ENCODE measurements around the gene HYCC2. TPM values are rescaled to one million over a fixed set of nuclear protein-coding genes. Genes with fewer than 3 reads are reported as not detected.

The HYCC2 gene
- total RNA-seq, 3 donors from 2014 or later, result 16.4 to 38.7 (median 24.1) TPM

GRCh38 chr2:201111096-201111495, 39.6 kb upstream of the HYCC2 start:
- DNase-seq (ENCODE audit: low spot score in 2 of 2), result no peak
- intact Hi-C loops (cut with DNase I; ENCODE audit: low total_unique reads), result no loop called here
- no peak overlapping the region for H3K27ac ChIP-seq
- H3K27me3 ChIP-seq, result no peaks in the 10 kb centered on the region
- no peak overlapping the region for H3K4me3 ChIP-seq
- H3K36me3 ChIP-seq, result no peaks in the 10 kb centered on the region
- no peaks in the 10 kb centered on the region for H3K4me1 ChIP-seq
- H3K9me3 ChIP-seq, result no peaks in the 10 kb centered on the region
- TF ChIP-seq POLR2A (IDR thresholded peaks at IDR 0.05), result no peak
- no peak for TF ChIP-seq POLR2AphosphoS5 (IDR thresholded peaks at IDR 0.05)
- TF ChIP-seq, protein P1, sequence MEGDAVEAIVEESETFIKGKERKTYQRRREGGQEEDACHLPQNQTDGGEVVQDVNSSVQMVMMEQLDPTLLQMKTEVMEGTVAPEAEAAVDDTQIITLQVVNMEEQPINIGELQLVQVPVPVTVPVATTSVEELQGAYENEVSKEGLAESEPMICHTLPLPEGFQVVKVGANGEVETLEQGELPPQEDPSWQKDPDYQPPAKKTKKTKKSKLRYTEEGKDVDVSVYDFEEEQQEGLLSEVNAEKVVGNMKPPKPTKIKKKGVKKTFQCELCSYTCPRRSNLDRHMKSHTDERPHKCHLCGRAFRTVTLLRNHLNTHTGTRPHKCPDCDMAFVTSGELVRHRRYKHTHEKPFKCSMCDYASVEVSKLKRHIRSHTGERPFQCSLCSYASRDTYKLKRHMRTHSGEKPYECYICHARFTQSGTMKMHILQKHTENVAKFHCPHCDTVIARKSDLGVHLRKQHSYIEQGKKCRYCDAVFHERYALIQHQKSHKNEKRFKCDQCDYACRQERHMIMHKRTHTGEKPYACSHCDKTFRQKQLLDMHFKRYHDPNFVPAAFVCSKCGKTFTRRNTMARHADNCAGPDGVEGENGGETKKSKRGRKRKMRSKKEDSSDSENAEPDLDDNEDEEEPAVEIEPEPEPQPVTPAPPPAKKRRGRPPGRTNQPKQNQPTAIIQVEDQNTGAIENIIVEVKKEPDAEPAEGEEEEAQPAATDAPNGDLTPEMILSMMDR (IDR thresholded peaks at IDR 0.05), result no peak

GRCh38 chr2:201110615-201111014, 39.1 kb upstream of the HYCC2 start:
- H3K4me1 ChIP-seq, result no peaks in the 10 kb centered on the region
- no peaks in the 10 kb centered on the region for H3K36me3 ChIP-seq
- no peak overlapping the region for H3K27ac ChIP-seq
- no peaks in the 10 kb centered on the region for H3K9me3 ChIP-seq
- TF ChIP-seq POLR2AphosphoS5 (IDR thresholded peaks at IDR 0.05), result no peak
- TF ChIP-seq, protein P1 (IDR thresholded peaks at IDR 0.05), result no peak
- no peak for TF ChIP-seq POLR2A (IDR thresholded peaks at IDR 0.05)
- no peak overlapping the region for H3K4me3 ChIP-seq
- H3K27me3 ChIP-seq, result no peaks in the 10 kb centered on the region
- intact Hi-C loops (cut with DNase I; ENCODE audit: low total_unique reads), result no loop called here
- no peak for DNase-seq (ENCODE audit: low spot score in 2 of 2)

DNA sequence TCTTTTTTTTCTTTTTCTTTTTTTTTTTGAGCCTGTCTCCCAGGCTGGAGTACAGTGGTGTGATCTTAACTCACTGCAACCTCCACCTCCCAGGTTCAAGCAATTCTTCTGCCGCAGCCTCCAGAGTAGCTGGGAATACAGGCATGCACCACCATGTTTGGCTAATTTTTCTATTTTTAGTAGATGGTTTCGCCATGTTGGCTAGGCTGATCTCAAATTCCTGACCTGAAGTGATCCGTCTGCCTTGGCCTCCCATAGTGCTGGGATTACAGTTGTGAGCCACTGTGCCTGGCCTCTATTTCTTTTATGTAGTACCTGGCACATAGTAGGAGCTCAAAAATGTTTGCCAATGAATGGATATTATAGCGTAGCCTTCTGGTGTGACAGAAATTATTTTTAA, 37.7 kb upstream of the HYCC2 start:
- no peaks in the 10 kb centered on the region for H3K36me3 ChIP-seq
- H3K27me3 ChIP-seq, result no peaks in the 10 kb centered on the region
- no peak overlapping the region for H3K4me3 ChIP-seq
- H3K27ac ChIP-seq, result no peak overlapping the region
- TF ChIP-seq POLR2A (IDR thresholded peaks at IDR 0.05) (no peak), POLR2AphosphoS5 (IDR thresholded peaks at IDR 0.05) (no peak)
- TF ChIP-seq, protein P1 (IDR thresholded peaks at IDR 0.05), result no peak
- H3K9me3 ChIP-seq, result no peaks in the 10 kb centered on the region
- no peaks in the 10 kb centered on the region for H3K4me1 ChIP-seq
- DNase-seq (ENCODE audit: low spot score in 2 of 2), result no peak
- intact Hi-C loops (cut with DNase I; ENCODE audit: low total_unique reads), result no loop called here

GRCh38 chr2:201108341-201108740, 36.9 kb upstream of the HYCC2 start:
- intact Hi-C loops (cut with DNase I; ENCODE audit: low total_unique reads), result no loop called here
- Histone ChIP-seq H3K27me3 (no peaks in the 10 kb centered on the region), H3K4me3 (no peak overlapping the region)

DNA sequence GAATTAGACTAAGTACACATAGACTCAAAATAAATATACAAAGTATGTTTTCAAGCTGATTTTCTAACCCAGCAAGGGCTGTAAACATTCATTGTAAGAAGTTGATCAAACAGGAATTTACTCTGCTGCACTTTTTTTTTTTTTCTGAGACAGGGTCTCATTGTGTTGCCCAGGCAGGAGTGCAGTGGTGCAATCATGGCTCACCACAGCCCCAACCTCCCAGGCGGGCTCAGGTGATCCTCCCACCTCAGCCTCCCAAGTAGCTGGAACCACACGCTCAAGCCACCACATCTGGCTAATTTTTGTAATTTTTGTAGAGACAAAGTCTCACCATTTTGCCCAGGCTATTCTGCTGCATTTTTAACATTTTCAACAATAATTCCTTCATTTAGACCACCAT, 36.2 kb upstream of the HYCC2 start:
- DNase-seq (ENCODE audit: low spot score in 2 of 2), result no peak
- no peaks in the 10 kb centered on the region for H3K27me3 ChIP-seq
- H3K27ac ChIP-seq, result no peak overlapping the region
- H3K9me3 ChIP-seq, result no peaks in the 10 kb centered on the region
- no peak overlapping the region for H3K4me3 ChIP-seq
- H3K36me3 ChIP-seq, result no peaks in the 10 kb centered on the region
- H3K4me1 ChIP-seq, result no peaks in the 10 kb centered on the region
- intact Hi-C loops (cut with DNase I; ENCODE audit: low total_unique reads), result no loop called here
- no peak for TF ChIP-seq POLR2AphosphoS5 (IDR thresholded peaks at IDR 0.05)
- TF ChIP-seq POLR2A (IDR thresholded peaks at IDR 0.05), result no peak
- TF ChIP-seq, protein P1 (IDR thresholded peaks at IDR 0.05), result no peak

More at GRCh38 chr2:201108341-201108740, 36.9 kb upstream of the HYCC2 start:
- Histone ChIP-seq H3K36me3 (no peaks in the 10 kb centered on the region), H3K4me1 (no peaks in the 10 kb centered on the region), H3K27ac (no peak overlapping the region), H3K9me3 (no peaks in the 10 kb centered on the region)
- no peak for DNase-seq (ENCODE audit: low spot score in 2 of 2)
- TF ChIP-seq POLR2A (IDR thresholded peaks at IDR 0.05), result no peak
- TF ChIP-seq, protein P1 (IDR thresholded peaks at IDR 0.05), result no peak
- no peak for TF ChIP-seq POLR2AphosphoS5 (IDR thresholded peaks at IDR 0.05)

Measured in breast epithelium (tissue), 4 donors.